Brain microvascular endothelial cell (primary cell): ENCODE results near the gene TSPAN15.

Source experiments
- DNase-seq: peaks from one replicate; pipeline ENCODE4 v3.0.0-alpha.2; 2020
- H3K27ac ChIP-seq: fragments of 250-450 bp; sonication (Bioruptor Pico); 2 replicates; pipeline ENCODE4 v1.5.1; 2020; ENCODE audit warnings: mild to moderate bottlenecking, moderate library complexity
- H3K27me3 ChIP-seq: fragments of 250-450 bp; sonication (Bioruptor Pico); replicated peaks from 2 replicates; pipeline ENCODE4 v1.5.1; 2020; ENCODE audit warnings: mild to moderate bottlenecking
- H3K36me3 ChIP-seq: fragments of 250-450 bp; sonication (Bioruptor Pico); replicated peaks from 2 replicates; pipeline ENCODE4 v1.5.1; 2020; ENCODE audit warnings: mild to moderate bottlenecking
- H3K4me3 ChIP-seq: 2 replicates; pipeline ENCODE4 v1.5.1; 2011; ENCODE audit warnings: low read depth, mild to moderate bottlenecking, control low read depth, low read length, moderate library complexity
- in situ Hi-C: cut with HindIII; loops from 2 replicates; pipeline ENCODE4 v1.10.0; 2017; ENCODE audit warnings: low sequenced_read_pairs, low pct_ligation_motif_present
- TF ChIP-seq, protein P1 (sequence below): IDR thresholded peaks from 2 replicates; pipeline ENCODE4 v1.5.1; 2011; ENCODE audit warnings: low read depth, mild to moderate bottlenecking, moderate library complexity, low read length, control low read depth, inconsistent platforms; ENCODE audit errors: missing control alignments

The TSPAN15 gene

DNA sequence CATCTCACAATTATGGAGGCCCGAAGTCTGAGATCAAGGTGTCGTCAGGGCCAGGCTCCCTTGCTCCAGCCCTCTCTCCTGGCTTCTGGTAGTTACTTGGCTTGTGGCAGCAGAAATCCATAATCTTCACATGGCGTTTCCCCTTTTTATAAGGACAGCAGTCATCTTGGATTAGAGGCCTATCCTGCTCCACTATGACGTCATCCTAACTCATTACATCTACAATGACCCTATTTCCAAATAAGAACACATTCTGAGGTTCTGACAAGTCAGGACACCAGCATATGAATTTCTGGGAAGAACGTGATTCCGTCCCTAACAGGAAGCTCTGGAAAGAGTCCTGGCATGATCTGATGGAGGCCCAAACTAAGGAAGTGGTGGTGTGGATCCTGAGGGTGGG, 86.2 kb downstream of the TSPAN15 start:
- no peak overlapping the region for H3K27ac ChIP-seq
- DNase-seq, result no peak
- no peak overlapping the region for H3K4me3 ChIP-seq
- no peaks in the 10 kb centered on the region for H3K36me3 ChIP-seq
- H3K27me3 ChIP-seq, result no peaks in the 10 kb centered on the region
- in situ Hi-C loops, result no loop called here
- TF ChIP-seq, protein P1, sequence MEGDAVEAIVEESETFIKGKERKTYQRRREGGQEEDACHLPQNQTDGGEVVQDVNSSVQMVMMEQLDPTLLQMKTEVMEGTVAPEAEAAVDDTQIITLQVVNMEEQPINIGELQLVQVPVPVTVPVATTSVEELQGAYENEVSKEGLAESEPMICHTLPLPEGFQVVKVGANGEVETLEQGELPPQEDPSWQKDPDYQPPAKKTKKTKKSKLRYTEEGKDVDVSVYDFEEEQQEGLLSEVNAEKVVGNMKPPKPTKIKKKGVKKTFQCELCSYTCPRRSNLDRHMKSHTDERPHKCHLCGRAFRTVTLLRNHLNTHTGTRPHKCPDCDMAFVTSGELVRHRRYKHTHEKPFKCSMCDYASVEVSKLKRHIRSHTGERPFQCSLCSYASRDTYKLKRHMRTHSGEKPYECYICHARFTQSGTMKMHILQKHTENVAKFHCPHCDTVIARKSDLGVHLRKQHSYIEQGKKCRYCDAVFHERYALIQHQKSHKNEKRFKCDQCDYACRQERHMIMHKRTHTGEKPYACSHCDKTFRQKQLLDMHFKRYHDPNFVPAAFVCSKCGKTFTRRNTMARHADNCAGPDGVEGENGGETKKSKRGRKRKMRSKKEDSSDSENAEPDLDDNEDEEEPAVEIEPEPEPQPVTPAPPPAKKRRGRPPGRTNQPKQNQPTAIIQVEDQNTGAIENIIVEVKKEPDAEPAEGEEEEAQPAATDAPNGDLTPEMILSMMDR, result no peak

DNA sequence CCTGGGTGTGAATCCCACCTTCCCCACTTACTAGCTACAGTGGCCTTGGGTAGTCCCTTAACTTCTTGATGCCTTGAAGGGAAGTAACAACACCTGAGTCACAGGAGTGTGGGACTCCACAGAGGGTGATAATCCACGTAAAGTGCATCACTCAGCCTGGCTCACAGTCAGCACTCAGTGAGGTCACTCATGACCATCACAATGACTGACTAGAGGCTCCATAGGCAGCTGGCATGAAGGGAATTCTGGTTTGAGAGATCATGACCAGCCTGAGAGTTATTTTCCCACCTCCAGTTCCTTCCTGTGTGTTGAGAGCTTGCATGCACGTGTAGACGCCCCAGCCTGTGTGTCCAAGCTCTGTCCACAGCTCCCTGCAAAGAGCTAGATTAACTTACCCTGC, 87.2 kb downstream of the TSPAN15 start:
- peaks cover 5% of the 10 kb centered on the region for H3K27me3 ChIP-seq
- in situ Hi-C loops, result no loop called here
- TF ChIP-seq, protein P1, result no peak
- peak; percentile 2 for DNase-seq
- no peak overlapping the region for H3K27ac ChIP-seq
- no peak overlapping the region for H3K4me3 ChIP-seq
- no peaks in the 10 kb centered on the region for H3K36me3 ChIP-seq

DNA sequence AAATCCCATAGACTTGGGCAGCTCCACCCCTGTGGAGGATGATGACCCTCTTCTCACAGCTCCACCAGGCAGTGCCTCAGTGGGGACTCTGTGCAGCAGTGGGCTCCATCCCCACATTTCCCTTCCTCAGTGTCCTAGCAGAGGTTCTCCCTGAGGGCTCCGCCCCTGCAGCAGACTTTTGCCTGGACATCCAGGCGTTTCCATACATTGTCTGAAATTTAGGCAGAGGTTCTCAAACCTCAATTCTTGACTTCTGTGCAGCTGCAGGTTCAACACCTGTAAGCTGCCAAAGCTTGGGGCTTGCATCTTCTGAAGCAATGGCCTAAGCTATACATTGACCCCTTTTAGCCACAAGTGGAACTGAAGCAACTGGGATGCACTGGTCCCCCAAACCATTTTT, 90.2 kb downstream of the TSPAN15 start:
- in situ Hi-C loops, result no loop called here
- DNase-seq, result no peak
- Histone ChIP-seq H3K36me3 (no peaks in the 10 kb centered on the region), H3K4me3 (no peak overlapping the region), H3K27ac (no peak overlapping the region), H3K27me3 (peaks cover 11% of the 10 kb centered on the region)
- TF ChIP-seq, protein P1, result no peak

DNA sequence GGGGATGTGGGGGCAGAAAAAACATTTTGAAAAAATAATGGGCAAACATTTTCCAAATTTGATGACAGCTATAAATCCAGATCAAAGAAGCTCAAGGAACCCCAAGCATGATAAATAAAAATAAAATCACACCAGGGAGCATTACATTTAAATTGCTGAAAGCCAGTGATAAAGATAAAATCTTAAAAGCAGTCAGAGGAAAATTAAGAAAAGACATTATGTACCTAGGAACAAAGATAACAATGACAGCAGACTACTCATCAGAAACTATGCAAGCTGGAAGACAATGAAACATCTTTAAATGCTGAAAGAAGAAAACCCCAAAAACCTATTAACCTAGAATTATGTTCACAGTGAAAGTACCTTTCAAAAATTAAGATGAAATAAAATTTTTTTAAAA, 98.7 kb downstream of the TSPAN15 start:
- in situ Hi-C loops, result no loop called here
- H3K27ac ChIP-seq, result no peak overlapping the region

DNA sequence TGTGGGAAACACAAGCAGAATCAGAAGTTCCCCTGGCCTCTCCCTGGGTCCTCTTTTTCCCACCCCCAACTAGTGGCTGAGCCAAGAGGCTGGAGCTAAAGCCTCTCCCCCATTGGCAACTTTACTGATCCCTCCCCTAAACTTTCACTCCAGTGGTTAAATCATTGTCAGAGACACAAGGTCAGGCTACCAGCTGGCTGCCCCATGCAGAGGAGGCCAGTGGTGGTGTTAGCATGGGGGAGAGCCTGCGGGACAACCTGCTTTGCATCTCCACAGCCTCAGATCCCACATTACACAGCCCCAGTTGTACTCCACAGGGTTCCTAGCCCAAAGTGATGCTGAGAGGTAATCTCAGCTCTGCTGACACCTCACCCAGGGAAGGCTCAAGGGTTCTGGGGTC, 101.0 kb downstream of the TSPAN15 start:
- in situ Hi-C loops, result no loop called here
- Histone ChIP-seq H3K27ac (no peak overlapping the region), H3K36me3 (no peaks in the 10 kb centered on the region), H3K4me3 (no peak overlapping the region), H3K27me3 (no peaks in the 10 kb centered on the region)
- TF ChIP-seq, protein P1, result no peak
- no peak for DNase-seq

More for the DNA sequence above, 98.7 kb downstream of the TSPAN15 start:
- Histone ChIP-seq H3K27me3 (no peaks in the 10 kb centered on the region), H3K4me3 (no peak overlapping the region), H3K36me3 (no peaks in the 10 kb centered on the region)
- DNase-seq, result no peak
- TF ChIP-seq, protein P1, result no peak

GRCh38 chr10:69553328-69553727, 102.1 kb downstream of the TSPAN15 start:
- no peak for DNase-seq
- no peaks in the 10 kb centered on the region for H3K27me3 ChIP-seq
- H3K27ac ChIP-seq, result no peak overlapping the region
- H3K4me3 ChIP-seq, result no peak overlapping the region
- in situ Hi-C loops, result no loop called here
- H3K36me3 ChIP-seq, result no peaks in the 10 kb centered on the region
- TF ChIP-seq, protein P1, result no peak
